Fibroblast of mammary gland (primary cell): ENCODE results near the gene MYO1E.
A peak's percentile ranks its signal among the peaks of the same experiment; 100 is the strongest.

ENCODE experiments used
- DNase-seq: peaks from one replicate; pipeline ENCODE4 v3.0.0-alpha.2; 2010; ENCODE audit warnings: low read depth
- H3K4me3 ChIP-seq: 2 replicates; pipeline ENCODE4 v1.5.1; 2011; ENCODE audit warnings: low read depth, mild to moderate bottlenecking, low read length, moderate library complexity; ENCODE audit not compliant: control insufficient read depth
- TF ChIP-seq, protein P1 (sequence below): conservative IDR thresholded peaks from 2 replicates; pipeline ENCODE4 v1.5.1; 2011; ENCODE audit warnings: low read depth, low read length, inconsistent platforms; ENCODE audit not compliant: control insufficient read depth, insufficient read depth

The MYO1E gene

GRCh38 chr15:59278120-59278519 is 94.6 kb downstream of the MYO1E start:
- TF ChIP-seq, protein P1, sequence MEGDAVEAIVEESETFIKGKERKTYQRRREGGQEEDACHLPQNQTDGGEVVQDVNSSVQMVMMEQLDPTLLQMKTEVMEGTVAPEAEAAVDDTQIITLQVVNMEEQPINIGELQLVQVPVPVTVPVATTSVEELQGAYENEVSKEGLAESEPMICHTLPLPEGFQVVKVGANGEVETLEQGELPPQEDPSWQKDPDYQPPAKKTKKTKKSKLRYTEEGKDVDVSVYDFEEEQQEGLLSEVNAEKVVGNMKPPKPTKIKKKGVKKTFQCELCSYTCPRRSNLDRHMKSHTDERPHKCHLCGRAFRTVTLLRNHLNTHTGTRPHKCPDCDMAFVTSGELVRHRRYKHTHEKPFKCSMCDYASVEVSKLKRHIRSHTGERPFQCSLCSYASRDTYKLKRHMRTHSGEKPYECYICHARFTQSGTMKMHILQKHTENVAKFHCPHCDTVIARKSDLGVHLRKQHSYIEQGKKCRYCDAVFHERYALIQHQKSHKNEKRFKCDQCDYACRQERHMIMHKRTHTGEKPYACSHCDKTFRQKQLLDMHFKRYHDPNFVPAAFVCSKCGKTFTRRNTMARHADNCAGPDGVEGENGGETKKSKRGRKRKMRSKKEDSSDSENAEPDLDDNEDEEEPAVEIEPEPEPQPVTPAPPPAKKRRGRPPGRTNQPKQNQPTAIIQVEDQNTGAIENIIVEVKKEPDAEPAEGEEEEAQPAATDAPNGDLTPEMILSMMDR: no peak
- H3K4me3 ChIP-seq: no peak overlapping the region
- DNase-seq: no peak

- TF ChIP-seq, protein P1: no peak
- no peak overlapping the region for H3K4me3 ChIP-seq
- no peak for DNase-seq
These were observed 96.2 kb downstream of the MYO1E start for GRCh38 chr15:59276225-59277178.

- no peak overlapping the region for H3K4me3 ChIP-seq
- TF ChIP-seq, protein P1: no peak
- DNase-seq: peak; percentile 62
These were observed 98.3 kb downstream of the MYO1E start for GRCh38 chr15:59274126-59274970.

- TF ChIP-seq, protein P1: no peak
- H3K4me3 ChIP-seq: no peak overlapping the region
- no peak for DNase-seq
These were observed 99.4 kb downstream of the MYO1E start for GRCh38 chr15:59273234-59273633.

DNA sequence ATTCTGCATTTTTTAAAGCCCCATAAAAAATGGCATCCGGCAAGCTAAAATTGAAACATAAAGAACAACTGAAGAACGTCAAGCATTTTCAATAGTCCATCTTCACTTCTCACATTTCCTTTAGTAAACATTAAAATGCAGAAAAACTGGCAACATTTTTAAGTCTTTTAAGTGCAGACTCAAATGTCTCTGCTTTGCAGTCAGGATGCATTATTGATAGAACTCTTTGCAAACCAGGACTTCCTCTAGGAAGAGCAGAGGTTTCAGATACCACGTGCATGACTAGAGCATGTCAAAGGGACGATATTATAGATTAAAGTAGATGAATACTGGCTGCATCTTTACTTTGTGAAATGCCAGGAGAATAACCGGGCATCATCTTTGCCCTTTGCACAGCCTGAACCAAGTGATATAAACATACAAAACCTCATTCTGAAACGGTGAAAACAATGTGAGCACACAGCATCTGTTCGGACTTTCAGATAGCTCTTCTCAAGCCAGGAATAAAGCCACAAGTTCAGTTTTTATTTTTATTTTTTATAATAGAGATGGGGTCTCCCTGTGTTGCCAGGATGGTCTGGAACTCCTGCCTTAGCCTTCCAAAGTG is 101.0 kb downstream of the MYO1E start:
- TF ChIP-seq, protein P1: no peak
- DNase-seq: no peak
- H3K4me3 ChIP-seq: no peak overlapping the region

GRCh38 chr15:59268852-59269407 is 103.7 kb downstream of the MYO1E start:
- H3K4me3 ChIP-seq: no peak overlapping the region
- TF ChIP-seq, protein P1: no peak

More at GRCh38 chr15:59268852-59269407, 103.7 kb downstream of the MYO1E start:
- DNase-seq: no peak
